ENCODE results near the gene ICOS. TPM values are rescaled to one million over a fixed set of nuclear protein-coding genes. Genes with fewer than 3 reads are reported as not detected.

The ICOS gene
- under 1 TPM in 2 of 6 donors, not detected in 4; 0.18 to 0.32 TPM for polyA plus RNA-seq (ENCODE audit: low read depth in 6 of 6)

- H3K27me3 Mint-ChIP-seq: peaks cover 6 to 19% (median 13%) of the 10 kb centered on the region in 3 donors
- H3K36me3 Mint-ChIP-seq: no peaks in the 10 kb centered on the region
- H3K27ac Mint-ChIP-seq: no peak within 1 kb of the TSS
- H3K4me3 Mint-ChIP-seq: no peak within 1 kb of the TSS
- ATAC-seq (ENCODE audit: low read depth in 2 of 2) (no peak), DNase-seq (no peak)
- H3K4me1 Mint-ChIP-seq: no peaks in the 10 kb centered on the region
- H3K9me3 Mint-ChIP-seq: peaks cover 0 to 5% (median 0%) of the 10 kb centered on the region in 7 donors
Observed at GRCh38 chr2:203936535-203936934, at the start of gene ICOS. ICOS (plus strand) TSS chr2:203936763; CDS start chr2:203936815, 52 bp downstream.

GRCh38 chr2:203887677-203888076, 48.9 kb upstream of the ICOS start:
- H3K9me3 Mint-ChIP-seq: peaks cover 0 to 4% (median 2%) of the 10 kb centered on the region in 7 donors
- H3K27ac Mint-ChIP-seq: no peak overlapping the region
- ATAC-seq (ENCODE audit: low read depth in 2 of 2) (no peak), DNase-seq (no peak)
- no peaks in the 10 kb centered on the region for H3K4me1 Mint-ChIP-seq
- H3K4me3 Mint-ChIP-seq: no peak overlapping the region
- no peaks in the 10 kb centered on the region for H3K36me3 Mint-ChIP-seq
- H3K27me3 Mint-ChIP-seq: peaks cover 13 to 37% (median 24%) of the 10 kb centered on the region in 3 donors

- Mint-ChIP-seq H3K27ac (no peak overlapping the region), H3K36me3 (no peaks in the 10 kb centered on the region), H3K4me1 (no peaks in the 10 kb centered on the region), H3K27me3 (peaks cover 23 to 50% (median 27%) of the 10 kb centered on the region in 3 donors), H3K9me3 (peaks cover 0 to 4% (median 0%) of the 10 kb centered on the region in 7 donors), H3K4me3 (no peak overlapping the region)
- DNase-seq (no peak), ATAC-seq (ENCODE audit: low read depth in 2 of 2) (no peak)
Observed at GRCh38 chr2:203889542-203889941, 47.0 kb upstream of the ICOS start.

- no peak overlapping the region for H3K27ac Mint-ChIP-seq
- ATAC-seq (ENCODE audit: low read depth in 2 of 2) (no peak), DNase-seq (no peak)
- peaks cover 23 to 46% (median 23%) of the 10 kb centered on the region in 3 donors for H3K27me3 Mint-ChIP-seq
- H3K9me3 Mint-ChIP-seq: peaks cover 0 to 4% (median 0%) of the 10 kb centered on the region in 7 donors
- H3K36me3 Mint-ChIP-seq: no peaks in the 10 kb centered on the region
- H3K4me3 Mint-ChIP-seq: no peak overlapping the region
- H3K4me1 Mint-ChIP-seq: no peaks in the 10 kb centered on the region
Observed at GRCh38 chr2:203889944-203890343, 46.6 kb upstream of the ICOS start.

- H3K4me1 Mint-ChIP-seq: no peaks in the 10 kb centered on the region
- H3K36me3 Mint-ChIP-seq: no peaks in the 10 kb centered on the region
- ATAC-seq (ENCODE audit: low read depth in 2 of 2) (no peak), DNase-seq (no peak)
- no peak overlapping the region for H3K4me3 Mint-ChIP-seq
- H3K27ac Mint-ChIP-seq: no peak overlapping the region
- peaks cover 22 to 41% (median 23%) of the 10 kb centered on the region in 3 donors for H3K27me3 Mint-ChIP-seq
- peaks cover 0 to 4% (median 0%) of the 10 kb centered on the region in 7 donors for H3K9me3 Mint-ChIP-seq
Observed at GRCh38 chr2:203890733-203891132, 45.8 kb upstream of the ICOS start.

- H3K4me1 Mint-ChIP-seq: peaks cover 0 to under 1% (median 0%) of the 10 kb centered on the region in 3 donors
- ATAC-seq (ENCODE audit: low read depth in 2 of 2) (no peak), DNase-seq (no peak)
- no peak overlapping the region for H3K4me3 Mint-ChIP-seq
- no peak overlapping the region for H3K27ac Mint-ChIP-seq
- H3K27me3 Mint-ChIP-seq: peaks cover 22 to 41% (median 23%) of the 10 kb centered on the region in 3 donors
- no peaks in the 10 kb centered on the region for H3K36me3 Mint-ChIP-seq
- H3K9me3 Mint-ChIP-seq: peaks cover 0 to 4% (median 0%) of the 10 kb centered on the region in 7 donors
Observed at GRCh38 chr2:203891474-203891873, 45.1 kb upstream of the ICOS start.

- peaks cover 5 to 7% (median 6%) of the 10 kb centered on the region in 3 donors for H3K4me1 Mint-ChIP-seq
- ATAC-seq (ENCODE audit: low read depth in 2 of 2) (no peak), DNase-seq (no peak)
- peaks cover 0 to 4% (median 2%) of the 10 kb centered on the region in 7 donors for H3K9me3 Mint-ChIP-seq
- no peaks in the 10 kb centered on the region for H3K36me3 Mint-ChIP-seq
- H3K4me3 Mint-ChIP-seq: no peak overlapping the region
- H3K27me3 Mint-ChIP-seq: peaks cover 22 to 41% (median 23%) of the 10 kb centered on the region in 3 donors
- no peak overlapping the region for H3K27ac Mint-ChIP-seq
Observed at GRCh38 chr2:203892207-203892606, 44.4 kb upstream of the ICOS start.

- ATAC-seq (ENCODE audit: low read depth in 2 of 2): no peak
- Mint-ChIP-seq H3K27me3 (peaks cover 20 to 37% (median 22%) of the 10 kb centered on the region in 3 donors), H3K4me1 (peaks cover 17 to 19% (median 18%) of the 10 kb centered on the region in 3 donors), H3K27ac (no peak overlapping the region), H3K9me3 (peaks cover 0 to 4% (median 2%) of the 10 kb centered on the region in 7 donors), H3K36me3 (no peaks in the 10 kb centered on the region), H3K4me3 (no peak overlapping the region)
- no peak for DNase-seq
Observed at GRCh38 chr2:203893401-203893800, 43.2 kb upstream of the ICOS start.

- H3K4me3 Mint-ChIP-seq: no peak overlapping the region
- DNase-seq: no peak
- peaks cover 18 to 33% (median 22%) of the 10 kb centered on the region in 3 donors for H3K27me3 Mint-ChIP-seq
- H3K36me3 Mint-ChIP-seq: no peaks in the 10 kb centered on the region
- H3K4me1 Mint-ChIP-seq: peaks cover 18 to 20% (median 19%) of the 10 kb centered on the region in 3 donors
- peak overlapping the region in 1 of 6 donors; percentile 22 for H3K27ac Mint-ChIP-seq
- peaks cover 0 to 4% (median 2%) of the 10 kb centered on the region in 7 donors for H3K9me3 Mint-ChIP-seq
- no peak for ATAC-seq (ENCODE audit: low read depth in 2 of 2)
Observed at GRCh38 chr2:203893840-203894239, 42.7 kb upstream of the ICOS start.

GRCh38 chr2:203894262-203894661, 42.3 kb upstream of the ICOS start:
- peaks cover 18 to 31% (median 22%) of the 10 kb centered on the region in 3 donors for H3K27me3 Mint-ChIP-seq
- no peaks in the 10 kb centered on the region for H3K36me3 Mint-ChIP-seq
- no peak for ATAC-seq (ENCODE audit: low read depth in 2 of 2)
- peaks cover 0 to 4% (median 2%) of the 10 kb centered on the region in 7 donors for H3K9me3 Mint-ChIP-seq
- H3K4me3 Mint-ChIP-seq: no peak overlapping the region
- no peak overlapping the region for H3K27ac Mint-ChIP-seq
- DNase-seq: no peak
- peaks cover 18 to 23% (median 20%) of the 10 kb centered on the region in 3 donors for H3K4me1 Mint-ChIP-seq

- peak; percentile 12 for DNase-seq
- Mint-ChIP-seq H3K27me3 (peaks cover 10 to 17% (median 15%) of the 10 kb centered on the region in 3 donors), H3K27ac (peak overlapping the region in 5 of 6 donors; percentile 6 to 45 (median 28)), H3K4me3 (peak overlapping the region in 5 of 8 donors; percentile 13 to 70 (median 27)), H3K4me1 (peaks cover 18 to 25% (median 20%) of the 10 kb centered on the region in 3 donors), H3K36me3 (peaks cover 6 to 23% of the 10 kb centered on the region in 2 donors), H3K9me3 (peaks cover 4 to 23% (median 16%) of the 10 kb centered on the region in 7 donors)
- peak; percentile 83 for ATAC-seq (ENCODE audit: low read depth in 2 of 2)
Observed at GRCh38 chr2:203897544-203897943, 39.0 kb upstream of the ICOS start.

GRCh38 chr2:203898657-203899056, 37.9 kb upstream of the ICOS start:
- ATAC-seq (ENCODE audit: low read depth in 2 of 2): no peak

GRCh38 chr2:203900253-203900652, 36.3 kb upstream of the ICOS start:
- no peak for ATAC-seq (ENCODE audit: low read depth in 2 of 2)
- Mint-ChIP-seq H3K4me3 (no peak overlapping the region), H3K4me1 (peaks cover 18 to 25% (median 20%) of the 10 kb centered on the region in 3 donors), H3K9me3 (peaks cover 5 to 33% (median 24%) of the 10 kb centered on the region in 7 donors), H3K27me3 (peaks cover 4 to 9% (median 7%) of the 10 kb centered on the region in 3 donors), H3K36me3 (peaks cover 7 to 24% of the 10 kb centered on the region in 2 donors), H3K27ac (no peak overlapping the region)
- no peak for DNase-seq

More at GRCh38 chr2:203898657-203899056, 37.9 kb upstream of the ICOS start:
- Mint-ChIP-seq H3K4me3 (no peak overlapping the region), H3K4me1 (peaks cover 18 to 25% (median 20%) of the 10 kb centered on the region in 3 donors), H3K27ac (peak overlapping the region in 1 of 6 donors; percentile 59), H3K27me3 (peaks cover 6 to 10% (median 9%) of the 10 kb centered on the region in 3 donors), H3K9me3 (peaks cover 5 to 28% (median 23%) of the 10 kb centered on the region in 7 donors), H3K36me3 (peaks cover 7 to 24% of the 10 kb centered on the region in 2 donors)
- no peak for DNase-seq

- DNase-seq (no peak), ATAC-seq (ENCODE audit: low read depth in 2 of 2) (no peak)
- peaks cover 9 to 13% (median 10%) of the 10 kb centered on the region in 3 donors for H3K27me3 Mint-ChIP-seq
- H3K4me1 Mint-ChIP-seq: peaks cover 2 to 7% (median 3%) of the 10 kb centered on the region in 3 donors
- H3K4me3 Mint-ChIP-seq: no peak overlapping the region
- peaks cover 5 to 33% (median 22%) of the 10 kb centered on the region in 7 donors for H3K9me3 Mint-ChIP-seq
- no peak overlapping the region for H3K27ac Mint-ChIP-seq
- peaks cover 7 to 24% of the 10 kb centered on the region in 2 donors for H3K36me3 Mint-ChIP-seq
Observed at GRCh38 chr2:203904022-203904421, 32.5 kb upstream of the ICOS start.
